ENCODE results near the gene ANKLE1. TPM values are rescaled to one million over a fixed set of nuclear protein-coding genes. Genes with fewer than 3 reads are reported as not detected.

ANKLE1 gene
- total and polyA plus RNA-seq, 8 donors, result 0.45 to 2.4 (median 1.6) TPM

DNA sequence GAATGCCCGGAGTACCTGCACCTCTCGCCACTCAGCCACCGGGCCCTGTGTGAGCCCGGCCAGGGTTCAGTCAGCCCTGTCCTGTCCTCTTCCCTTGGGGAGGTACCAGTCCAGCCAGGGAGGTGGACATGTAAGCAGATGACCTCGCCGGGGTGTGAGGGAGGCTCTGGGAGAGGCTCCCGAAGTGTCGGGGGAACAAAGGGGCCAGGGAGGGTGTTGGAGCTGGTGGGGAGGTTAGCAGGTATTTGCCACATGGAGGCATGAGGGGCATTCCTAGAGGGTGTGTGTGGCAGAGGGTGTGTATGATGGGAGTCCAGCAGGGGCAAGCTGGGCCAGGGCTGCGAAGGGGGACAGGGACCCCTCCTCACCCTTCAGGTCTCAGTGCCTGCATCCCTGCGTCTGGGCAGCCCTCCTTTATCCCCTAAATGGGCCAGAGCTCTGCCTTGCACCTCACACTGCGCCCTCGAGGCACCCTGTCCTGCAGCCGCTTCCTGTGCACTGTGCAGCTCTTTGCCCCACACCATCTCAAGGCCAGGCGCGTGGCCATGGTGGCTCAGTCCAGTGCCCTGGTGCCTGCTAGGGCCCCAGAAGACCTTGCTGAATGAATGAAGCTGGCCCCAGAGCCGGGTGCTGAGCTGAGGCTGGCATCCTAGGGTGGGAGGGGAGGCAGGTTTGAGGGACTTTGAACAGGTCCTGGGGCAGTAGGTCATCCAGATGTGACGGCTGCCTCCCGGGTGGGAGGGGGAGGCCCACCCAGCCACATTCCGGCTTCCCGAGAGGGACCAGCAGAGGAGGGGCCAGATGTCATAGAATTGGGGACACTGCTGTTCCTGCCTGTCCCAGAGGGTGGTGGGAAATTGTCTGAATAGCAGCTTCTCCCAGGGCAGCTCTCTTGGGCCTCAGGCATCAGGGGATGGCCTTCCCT is 30.8 kb downstream of the ANKLE1 start:
- no peak overlapping the region for H3K27ac ChIP-seq

DNA sequence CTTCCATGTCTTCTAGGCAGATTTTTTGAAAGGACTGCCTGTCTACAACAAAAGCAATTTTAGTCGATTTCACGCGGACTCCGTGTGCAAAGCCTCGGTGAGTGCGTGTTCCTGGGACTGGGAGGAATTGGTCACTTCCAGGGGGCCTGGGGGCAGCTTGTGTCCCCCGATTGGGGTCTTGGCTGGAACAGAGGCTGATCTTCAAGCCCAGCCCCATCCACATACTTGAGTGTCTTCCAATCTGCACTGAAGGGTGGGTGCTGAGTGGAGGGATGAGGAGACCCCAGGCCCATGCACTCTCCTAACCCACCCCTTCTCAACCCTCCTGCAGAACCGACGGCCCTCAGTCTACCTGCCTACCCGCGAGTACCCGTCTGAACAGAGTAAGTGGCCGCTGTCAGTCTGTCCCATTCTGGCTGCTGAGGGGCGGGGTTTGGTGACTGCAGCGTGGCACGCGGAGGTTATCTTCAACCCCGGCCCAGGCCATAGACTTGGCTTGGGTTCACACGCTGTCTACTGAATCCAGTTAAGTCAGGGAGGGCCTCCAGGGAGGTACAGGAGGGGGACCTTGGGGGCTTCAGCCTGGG is 32.4 kb downstream of the ANKLE1 start:
- no peak for DNase-seq
- ATAC-seq, result no peak
- peaks cover 0 to 58% of the 10 kb centered on the region in 2 donors for H3K36me3 ChIP-seq
- no peaks in the 10 kb centered on the region for H3K9me3 ChIP-seq
- TF ChIP-seq, protein P1, sequence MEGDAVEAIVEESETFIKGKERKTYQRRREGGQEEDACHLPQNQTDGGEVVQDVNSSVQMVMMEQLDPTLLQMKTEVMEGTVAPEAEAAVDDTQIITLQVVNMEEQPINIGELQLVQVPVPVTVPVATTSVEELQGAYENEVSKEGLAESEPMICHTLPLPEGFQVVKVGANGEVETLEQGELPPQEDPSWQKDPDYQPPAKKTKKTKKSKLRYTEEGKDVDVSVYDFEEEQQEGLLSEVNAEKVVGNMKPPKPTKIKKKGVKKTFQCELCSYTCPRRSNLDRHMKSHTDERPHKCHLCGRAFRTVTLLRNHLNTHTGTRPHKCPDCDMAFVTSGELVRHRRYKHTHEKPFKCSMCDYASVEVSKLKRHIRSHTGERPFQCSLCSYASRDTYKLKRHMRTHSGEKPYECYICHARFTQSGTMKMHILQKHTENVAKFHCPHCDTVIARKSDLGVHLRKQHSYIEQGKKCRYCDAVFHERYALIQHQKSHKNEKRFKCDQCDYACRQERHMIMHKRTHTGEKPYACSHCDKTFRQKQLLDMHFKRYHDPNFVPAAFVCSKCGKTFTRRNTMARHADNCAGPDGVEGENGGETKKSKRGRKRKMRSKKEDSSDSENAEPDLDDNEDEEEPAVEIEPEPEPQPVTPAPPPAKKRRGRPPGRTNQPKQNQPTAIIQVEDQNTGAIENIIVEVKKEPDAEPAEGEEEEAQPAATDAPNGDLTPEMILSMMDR (IDR thresholded peaks at IDR 0.05), result no peak
- H3K4me3 ChIP-seq, result no peak overlapping the region
- H3K27me3 ChIP-seq, result no peaks in the 10 kb centered on the region
- peaks cover 10 to 44% of the 10 kb centered on the region in 2 donors for H3K4me1 ChIP-seq
- intact Hi-C loops (cut with DNase I), result no loop called here
- H3K27ac ChIP-seq, result no peak overlapping the region

More for the DNA sequence above, 30.8 kb downstream of the ANKLE1 start:
- TF ChIP-seq, protein P1 (IDR thresholded peaks at IDR 0.05), result no peak
- H3K4me1 ChIP-seq, result peaks cover 10 to 50% of the 10 kb centered on the region in 2 donors
- DNase-seq, result no peak
- H3K4me3 ChIP-seq, result no peak overlapping the region
- intact Hi-C loops (cut with DNase I), result no loop called here
- no peak for ATAC-seq
- H3K36me3 ChIP-seq, result peaks cover 0 to 47% of the 10 kb centered on the region in 2 donors
- H3K9me3 ChIP-seq, result no peaks in the 10 kb centered on the region
- H3K27me3 ChIP-seq, result no peaks in the 10 kb centered on the region

DNA sequence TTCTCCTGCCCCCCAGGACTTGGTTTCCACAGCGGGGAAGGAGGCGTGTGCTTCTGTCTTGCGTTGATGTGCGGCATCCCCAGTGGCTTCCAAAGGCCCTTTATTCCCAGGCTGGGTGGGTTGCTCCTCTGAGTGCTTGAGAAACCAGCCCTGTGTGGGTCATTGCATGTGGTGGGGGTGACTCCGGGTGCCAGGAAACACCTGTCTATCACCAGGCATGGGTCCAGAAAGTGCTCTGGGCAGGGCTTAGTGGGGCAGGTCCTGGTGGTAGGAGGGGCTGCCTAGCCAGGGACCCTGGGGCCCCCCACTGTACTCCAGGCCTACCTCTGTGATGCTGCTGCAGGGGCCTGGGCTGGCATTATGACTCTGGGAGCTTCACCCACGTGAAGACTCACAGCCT is 37.3 kb downstream of the ANKLE1 start:
- H3K4me1 ChIP-seq, result peaks cover 0 to 18% of the 10 kb centered on the region in 2 donors
- no peaks in the 10 kb centered on the region for H3K9me3 ChIP-seq
- intact Hi-C loops (cut with DNase I), result no loop called here
- TF ChIP-seq, protein P1 (IDR thresholded peaks at IDR 0.05), result no peak
- DNase-seq (no peak), ATAC-seq (no peak)
- H3K36me3 ChIP-seq, result peaks cover 0 to 79% of the 10 kb centered on the region in 2 donors
- H3K4me3 ChIP-seq, result no peak overlapping the region
- H3K27me3 ChIP-seq, result peaks cover 0 to 2% of the 10 kb centered on the region in 2 donors
- no peak overlapping the region for H3K27ac ChIP-seq

DNA sequence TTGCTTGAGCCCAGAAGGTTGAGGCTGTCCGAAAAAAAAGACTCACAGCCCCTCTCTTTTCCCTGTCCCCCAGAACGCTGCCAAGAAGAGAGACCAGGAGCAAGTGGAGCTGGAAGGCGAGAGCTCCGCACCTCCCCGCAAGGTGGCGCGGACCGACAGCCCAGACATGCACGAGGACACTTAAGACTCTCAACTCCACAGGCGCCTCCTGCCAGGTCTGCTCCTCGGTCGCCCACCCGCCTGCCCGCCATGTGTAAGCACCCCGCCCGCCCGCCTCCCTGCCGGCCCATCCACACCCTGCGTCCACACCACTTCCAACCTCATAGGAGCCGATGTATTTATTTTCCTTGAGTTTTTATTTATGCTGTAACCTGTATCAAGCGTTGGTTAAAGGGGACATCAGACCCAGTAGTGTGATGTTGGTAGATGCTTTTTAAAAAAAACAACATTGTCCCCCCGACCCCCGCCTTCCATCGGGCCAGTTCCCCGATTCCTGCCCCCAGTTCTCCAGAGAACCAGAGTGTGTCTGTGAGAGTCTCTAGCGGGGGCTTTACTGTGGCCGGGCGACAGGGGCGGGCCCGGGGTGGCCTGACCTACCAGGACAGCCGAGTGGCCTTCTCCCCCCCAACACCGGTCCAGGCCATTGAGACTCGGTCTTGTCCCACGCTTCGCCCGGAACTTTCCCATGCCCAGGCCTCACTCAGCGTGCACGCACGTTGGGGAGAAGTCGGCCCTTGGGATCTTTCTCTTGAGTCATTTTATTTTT is 38.0 kb downstream of the ANKLE1 start:
- intact Hi-C loops (cut with DNase I), result no loop called here
- H3K4me1 ChIP-seq, result peaks cover 0 to 23% of the 10 kb centered on the region in 2 donors
- peaks cover 0 to 73% of the 10 kb centered on the region in 2 donors for H3K36me3 ChIP-seq
- H3K4me3 ChIP-seq, result no peak overlapping the region
- TF ChIP-seq, protein P1 (IDR thresholded peaks at IDR 0.05), result no peak
- H3K27ac ChIP-seq, result no peak overlapping the region
- H3K27me3 ChIP-seq, result peaks cover 0 to 5% of the 10 kb centered on the region in 2 donors
- no peak for DNase-seq
- no peak for ATAC-seq
- no peaks in the 10 kb centered on the region for H3K9me3 ChIP-seq

All from left lung (tissue), 10 donors.